ENCODE results near the gene SPSB3.

Gene SPSB3

DNA sequence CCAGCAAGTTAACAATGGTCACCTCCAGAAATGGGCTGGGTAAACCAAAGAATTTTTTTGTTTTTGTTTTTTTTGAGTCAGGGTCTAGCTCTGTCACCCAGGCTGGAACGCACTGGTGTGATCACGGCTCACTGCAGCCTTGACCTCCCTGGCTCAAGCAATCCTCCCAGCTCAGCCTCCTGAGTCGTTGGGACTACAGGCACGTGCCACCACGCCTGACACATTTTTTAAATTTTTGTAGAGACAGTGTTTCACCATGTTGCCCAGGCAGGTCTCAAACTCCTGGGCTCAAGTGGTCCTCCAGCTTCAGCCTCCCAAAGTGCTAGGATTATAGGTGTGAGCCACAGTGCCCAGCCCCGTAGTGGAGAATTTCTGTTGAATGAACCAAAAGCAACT is 1.7 kb downstream of the SPSB3 start:
- TF ChIP-seq, protein P1, sequence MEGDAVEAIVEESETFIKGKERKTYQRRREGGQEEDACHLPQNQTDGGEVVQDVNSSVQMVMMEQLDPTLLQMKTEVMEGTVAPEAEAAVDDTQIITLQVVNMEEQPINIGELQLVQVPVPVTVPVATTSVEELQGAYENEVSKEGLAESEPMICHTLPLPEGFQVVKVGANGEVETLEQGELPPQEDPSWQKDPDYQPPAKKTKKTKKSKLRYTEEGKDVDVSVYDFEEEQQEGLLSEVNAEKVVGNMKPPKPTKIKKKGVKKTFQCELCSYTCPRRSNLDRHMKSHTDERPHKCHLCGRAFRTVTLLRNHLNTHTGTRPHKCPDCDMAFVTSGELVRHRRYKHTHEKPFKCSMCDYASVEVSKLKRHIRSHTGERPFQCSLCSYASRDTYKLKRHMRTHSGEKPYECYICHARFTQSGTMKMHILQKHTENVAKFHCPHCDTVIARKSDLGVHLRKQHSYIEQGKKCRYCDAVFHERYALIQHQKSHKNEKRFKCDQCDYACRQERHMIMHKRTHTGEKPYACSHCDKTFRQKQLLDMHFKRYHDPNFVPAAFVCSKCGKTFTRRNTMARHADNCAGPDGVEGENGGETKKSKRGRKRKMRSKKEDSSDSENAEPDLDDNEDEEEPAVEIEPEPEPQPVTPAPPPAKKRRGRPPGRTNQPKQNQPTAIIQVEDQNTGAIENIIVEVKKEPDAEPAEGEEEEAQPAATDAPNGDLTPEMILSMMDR (IDR thresholded peaks at IDR 0.05; ENCODE audit: insufficient read depth, low read length, missing control alignments), result no peak
- peak overlapping the region; percentile 76; the same call in 1 of the 2 replicates for H3K4me3 ChIP-seq (ENCODE audit: low read depth, low read length)
- ChIA-PET POLR2A (no interaction called here), CTCF (interaction anchor here (1.1 to 2.4 kb wide), 3 partner anchors 30 to 149 kb away, joined by 3 to 10 read pairs (median 4); partner anchors contain the start of gene MAPK8IP3)
- DNase-seq (ENCODE audit: low read depth, low spot score), result no peak

DNA sequence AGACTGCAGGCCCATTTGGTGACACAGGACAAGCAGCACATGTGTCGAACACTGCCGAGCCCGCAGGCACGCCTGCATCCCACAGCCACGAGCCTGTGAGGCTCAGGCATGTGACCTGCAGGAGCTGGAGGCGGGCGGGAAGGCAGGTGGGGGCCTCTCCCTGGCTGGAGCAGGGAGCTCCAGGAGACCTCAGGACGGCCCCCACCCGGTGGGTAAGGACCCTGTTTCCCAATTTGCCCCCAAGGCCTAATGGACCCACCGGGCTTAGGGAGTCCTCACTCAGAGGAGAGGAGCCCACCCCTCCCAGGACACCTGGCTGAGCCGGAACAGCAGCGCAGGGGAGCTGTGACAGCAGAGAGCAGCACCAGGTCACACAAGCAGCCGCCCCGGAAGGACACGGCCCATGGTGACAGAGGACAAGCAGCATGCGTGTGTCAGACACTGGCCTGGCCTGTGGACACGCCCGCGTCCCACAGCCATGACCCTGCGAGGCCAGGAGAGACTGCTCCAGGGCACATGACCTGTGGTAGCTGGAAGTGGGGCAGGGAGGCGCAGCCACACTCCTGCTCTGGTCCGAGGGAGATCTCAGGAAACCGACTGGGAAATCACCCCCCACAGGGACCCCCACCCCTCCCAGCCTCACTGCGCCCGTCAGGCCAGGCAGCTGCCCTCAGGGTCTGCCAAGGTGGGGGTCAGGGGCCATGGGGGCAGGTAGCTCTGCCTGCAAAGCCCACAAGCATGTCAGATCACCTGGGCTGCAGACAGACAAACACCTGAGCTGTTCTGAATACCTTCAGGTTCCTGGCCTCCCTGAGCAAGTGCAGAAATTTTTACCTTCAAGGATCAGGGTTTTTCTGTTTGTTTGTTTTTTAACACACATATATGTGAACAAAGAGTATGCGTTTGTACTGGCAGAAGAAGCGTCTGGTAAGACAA is 2.4 kb downstream of the SPSB3 start:
- no peak overlapping the region for H3K4me3 ChIP-seq (ENCODE audit: low read depth, low read length)
- DNase-seq (ENCODE audit: low read depth, low spot score), result no peak
- ChIA-PET POLR2A (no interaction called here), CTCF (interaction anchor here (1.1 to 2.4 kb wide), 3 partner anchors 31 to 149 kb away, joined by 3 to 10 read pairs (median 4); partner anchors contain the start of gene MAPK8IP3)
- TF ChIP-seq, protein P1 (IDR thresholded peaks at IDR 0.05; ENCODE audit: insufficient read depth, low read length, missing control alignments), result no peak

DNA sequence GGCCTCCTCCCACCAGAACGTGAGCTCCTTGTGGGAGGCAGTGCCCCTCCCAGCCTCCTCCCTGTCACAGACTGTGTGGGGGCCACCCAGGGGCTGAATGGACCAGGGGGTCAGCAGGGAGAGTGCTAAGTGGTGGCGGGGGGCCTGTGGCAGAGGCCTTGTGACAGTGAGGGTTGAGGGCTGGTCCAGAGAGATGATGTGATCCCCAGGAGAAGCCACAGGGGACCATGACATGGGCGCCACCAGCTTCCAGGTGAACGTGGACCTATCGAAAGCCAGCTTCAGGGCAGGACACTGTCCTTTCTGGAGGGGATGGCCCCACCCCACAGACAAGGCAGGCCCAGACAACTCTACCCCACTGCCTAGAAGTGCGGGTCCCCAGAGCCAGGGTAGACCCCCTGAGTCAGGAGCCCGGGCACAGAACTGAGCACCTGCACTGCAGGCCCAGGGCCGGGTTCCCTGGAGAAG is 3.1 kb downstream of the SPSB3 start:
- DNase-seq (ENCODE audit: low read depth, low spot score), result no peak
- TF ChIP-seq, protein P1 (IDR thresholded peaks at IDR 0.05; ENCODE audit: insufficient read depth, low read length, missing control alignments), result no peak
- POLR2A ChIA-PET, result no interaction called here
- CTCF ChIA-PET, result interaction anchor here (2.6 kb wide), 1 partner anchor 150 kb away, joined by 6 read pairs; no protein-coding TSS in a partner anchor
- H3K4me3 ChIP-seq (ENCODE audit: low read depth, low read length), result no peak overlapping the region

DNA sequence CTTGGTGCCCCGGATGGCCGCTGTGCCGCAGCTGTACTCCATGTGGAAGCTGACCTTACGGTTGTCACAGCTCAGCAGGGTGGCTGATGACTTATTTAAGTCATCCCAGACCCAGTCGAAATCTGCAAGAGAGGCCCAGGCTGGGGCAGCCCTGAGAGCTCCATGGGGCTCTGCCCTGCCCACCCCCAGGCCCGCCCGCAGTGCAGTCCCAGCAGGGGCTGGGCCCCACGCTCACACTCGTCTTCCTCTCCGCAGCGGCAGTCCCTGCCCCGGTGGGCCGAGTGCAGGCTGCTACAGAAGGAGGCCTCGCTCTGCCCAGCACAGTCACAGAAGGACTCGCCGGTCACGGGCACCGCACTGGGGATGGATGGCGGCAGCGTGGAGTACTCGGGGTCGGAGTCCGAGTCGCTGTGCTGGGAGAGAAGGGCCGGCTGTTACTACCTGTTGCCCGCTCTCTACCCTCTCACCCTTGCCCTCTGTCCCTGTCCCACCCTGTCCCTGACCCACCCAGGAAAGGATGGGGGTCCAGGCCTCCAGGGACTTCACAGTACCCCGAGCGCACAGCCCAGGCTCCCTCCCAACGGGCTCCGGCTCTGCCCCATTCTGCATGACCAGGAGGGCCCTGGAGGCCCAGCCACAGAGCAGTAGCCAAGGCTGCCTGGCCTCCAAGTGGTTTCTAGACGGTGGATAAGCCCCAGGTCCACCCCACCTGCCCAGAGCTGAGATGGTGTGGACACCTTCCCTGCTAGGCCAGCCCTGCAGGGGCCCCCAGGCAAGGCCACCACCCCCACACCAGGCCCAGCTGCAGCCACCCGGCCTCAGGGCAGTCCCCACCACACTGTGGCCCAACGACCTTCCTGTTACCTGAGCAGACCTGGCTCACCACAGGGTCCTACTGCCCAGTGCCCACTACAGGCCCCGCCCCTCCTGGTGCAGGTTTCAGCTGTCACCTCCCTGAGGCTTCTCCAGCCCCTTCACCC is 3.9 kb downstream of the SPSB3 start:
- DNase-seq (ENCODE audit: low read depth, low spot score), result no peak
- POLR2A ChIA-PET, result interaction anchor here (0.7 kb wide), 1 partner anchor 11 kb away, joined by 4 read pairs; no protein-coding TSS in a partner anchor
- TF ChIP-seq, protein P1 (IDR thresholded peaks at IDR 0.05; ENCODE audit: insufficient read depth, low read length, missing control alignments), result no peak
- H3K4me3 ChIP-seq (ENCODE audit: low read depth, low read length), result no peak overlapping the region
- CTCF ChIA-PET, result interaction anchor here (2.6 kb wide), 1 partner anchor 151 kb away, joined by 6 read pairs; no protein-coding TSS in a partner anchor

DNA sequence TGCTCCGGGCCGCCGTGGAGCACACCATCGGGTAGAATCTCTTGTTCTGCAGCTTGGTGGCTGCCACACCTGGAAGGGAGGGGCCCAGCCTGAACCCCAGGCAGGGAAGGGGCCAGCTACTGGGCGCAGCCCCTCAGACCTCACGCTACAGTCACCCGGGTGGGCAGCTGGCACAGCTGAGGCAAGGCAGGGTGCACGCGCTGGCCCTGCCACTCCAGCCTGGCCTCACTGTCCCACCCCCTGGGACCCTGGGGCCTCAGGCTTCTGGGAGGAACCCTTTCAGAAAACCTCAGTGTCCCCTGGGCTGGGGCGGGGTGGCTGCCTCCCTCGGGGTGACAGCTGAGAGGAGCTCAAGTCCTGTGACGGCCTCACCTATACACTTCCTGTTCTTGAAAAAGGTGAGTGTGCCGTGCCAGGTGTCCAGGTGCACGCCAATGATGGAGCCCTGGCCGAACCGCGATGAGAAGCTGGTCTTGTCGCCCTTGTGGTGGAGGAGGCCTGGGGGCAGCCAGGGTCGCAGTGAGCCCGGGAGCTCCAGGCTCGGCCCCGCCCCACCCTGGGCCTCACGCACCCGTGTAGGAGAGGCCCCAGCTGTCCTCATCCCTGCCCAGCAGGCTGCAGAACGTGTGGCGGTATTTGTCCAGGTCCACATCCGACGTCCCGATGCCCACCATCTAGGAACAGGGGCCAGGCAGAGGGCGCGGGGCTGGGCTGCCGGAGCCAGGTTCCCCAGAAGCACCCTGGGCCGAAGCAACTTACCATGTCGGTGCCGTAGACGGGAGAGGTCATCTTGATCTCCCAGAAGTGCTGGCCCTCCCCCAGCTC is 4.8 kb downstream of the SPSB3 start:
- ChIA-PET CTCF (interaction anchor here (2.6 kb wide), 1 partner anchor 151 kb away, joined by 6 read pairs; no protein-coding TSS in a partner anchor), POLR2A (interaction anchor here (0.7 kb wide), 1 partner anchor 10 kb away, joined by 4 read pairs; no protein-coding TSS in a partner anchor)
- no peak overlapping the region for H3K4me3 ChIP-seq (ENCODE audit: low read depth, low read length)
- TF ChIP-seq, protein P1 (IDR thresholded peaks at IDR 0.05; ENCODE audit: insufficient read depth, low read length, missing control alignments), result no peak
- DNase-seq (ENCODE audit: low read depth, low spot score), result no peak
